Mesenteric fat pad (tissue), 1 donor: ENCODE data around the gene CISD1. TPM values are rescaled to one million over a fixed set of nuclear protein-coding genes. Genes with fewer than 3 reads are reported as not detected.
A peak's percentile ranks its signal among the peaks of the same experiment; 100 is the strongest.
"Not testable (repeated sequence)": the region's sequence is repeated elsewhere in the genome, so short reads cannot be mapped to it uniquely, and the experiment has no call there.

Source experiments
- DNase-seq: peaks from one replicate; pipeline ENCODE4 v3.0.0-alpha.2; 2020; ENCODE audit warnings: low spot score
- long read RNA-seq: library from polyadenylated mRNA; unstranded; transcript quantifications from one replicate; pipeline ENCODE4 v2.0.0, GENCODE V29; 2020
- total RNA-seq: library from RNA; stranded (reverse); fragmentation: NEBNext Ultra II Directional; extraction: Animal tissue kit (Norgen Biotek cat#: 25700); gene quantifications from one replicate; pipeline ENCODE4 v1.2.1, GENCODE V29; 2021
- donor health status: DM: yes; HTN: yes; CAD: no.

The CISD1 gene
- total RNA-seq: 23.2 TPM
- long read RNA-seq, transcript CISD1-201 (3 exons, 2,479 nt): major isoform, 18 of 20 reads
- long read RNA-seq, partial matches to known transcripts: 2 of 20 reads
- long read RNA-seq, other reads (novel, unspliced or antisense): 0 of 20 reads

DNA sequence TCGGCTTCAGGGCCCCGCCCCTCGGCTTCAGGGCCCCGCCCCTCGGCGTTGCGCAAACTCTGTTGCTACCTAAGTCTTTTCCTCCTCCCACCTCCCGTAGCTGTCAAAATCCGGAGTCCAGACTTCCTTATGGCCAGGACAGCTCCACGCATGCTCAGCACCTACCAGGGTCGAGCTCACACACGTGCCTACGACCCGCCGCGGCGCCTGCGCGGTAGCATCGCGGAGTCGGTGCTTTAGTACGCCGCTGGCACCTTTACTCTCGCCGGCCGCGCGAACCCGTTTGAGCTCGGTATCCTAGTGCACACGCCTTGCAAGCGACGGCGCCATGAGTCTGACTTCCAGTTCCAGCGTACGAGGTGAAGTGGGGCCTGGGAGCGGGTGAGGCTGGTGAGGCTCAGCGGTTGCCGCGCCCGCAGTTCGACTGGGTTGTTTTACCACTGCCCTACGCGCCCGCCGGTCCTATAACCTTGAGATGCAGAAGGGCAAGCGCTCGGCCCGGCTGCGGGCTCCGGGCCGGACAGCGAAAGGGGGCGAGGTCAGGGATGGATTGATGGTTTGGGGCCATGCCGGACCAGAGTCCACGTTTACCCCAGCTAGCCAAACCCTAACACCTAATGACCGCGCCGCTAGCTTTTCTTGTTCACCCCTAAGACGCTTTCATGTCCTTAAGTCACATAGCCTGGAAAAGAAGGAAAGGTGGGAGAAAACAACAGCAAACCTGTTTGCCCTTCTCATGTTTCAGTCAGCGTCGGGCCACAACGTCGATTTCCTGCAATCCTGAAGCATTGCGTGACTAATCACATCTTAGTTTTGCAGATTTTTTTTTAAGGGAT lies at the start of gene CISD1:
Gene CISD1, plus strand, starts transcription at position 217 of the 836 bp plus-strand sequence. Its CDS starts 112 bp downstream, at position 329.
- DNase-seq: peak; percentile 98

DNA sequence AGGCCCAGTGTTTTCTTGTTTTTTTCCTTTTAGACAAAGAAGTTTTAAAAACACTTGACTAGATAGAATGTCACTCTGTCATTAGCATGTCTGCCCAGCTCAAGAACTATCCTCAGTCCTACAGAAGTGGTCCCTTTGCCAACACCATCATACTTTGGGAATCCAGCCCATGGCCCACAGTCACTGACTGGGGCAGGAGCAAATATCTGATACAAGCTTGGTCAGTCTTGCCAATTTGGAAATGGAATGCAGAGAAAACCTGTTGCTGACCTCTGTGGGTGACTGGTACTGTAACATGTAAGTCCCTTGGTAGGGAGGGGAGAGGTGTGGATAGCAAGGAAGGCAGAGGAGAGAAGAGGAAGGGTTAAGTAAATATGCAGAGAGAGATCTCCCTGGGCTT lies 49.1 kb upstream of the CISD1 start:
- no peak for DNase-seq

- DNase-seq: no peak
Measured at GRCh38 chr10:58220769-58221451, 48.1 kb upstream of the CISD1 start.

- no peak for DNase-seq
Measured at GRCh38 chr10:58225654-58226053, 43.3 kb upstream of the CISD1 start.

DNA sequence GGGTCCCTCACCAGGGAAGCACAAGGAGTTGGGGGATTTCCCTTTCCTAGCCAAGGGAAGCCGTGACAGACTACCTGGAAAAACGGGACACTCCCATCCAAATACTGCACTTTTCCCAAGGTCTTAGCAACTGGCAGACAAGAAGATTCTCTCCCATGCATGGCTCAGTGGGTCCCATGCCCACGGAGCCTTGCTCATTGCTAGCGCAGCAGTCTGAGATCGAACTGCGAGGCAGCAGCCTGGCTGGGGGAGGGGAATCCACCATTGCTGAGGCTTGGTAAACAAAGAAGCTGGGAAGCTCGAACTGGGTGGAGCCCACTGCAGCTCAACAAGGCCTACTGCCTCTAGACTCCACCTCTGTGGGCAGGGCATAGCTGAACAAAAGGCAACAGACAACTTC lies 39.1 kb upstream of the CISD1 start:
- not testable (repeated sequence) for DNase-seq

- no peak for DNase-seq
Measured at GRCh38 chr10:58237014-58237834, 31.7 kb upstream of the CISD1 start.

DNA sequence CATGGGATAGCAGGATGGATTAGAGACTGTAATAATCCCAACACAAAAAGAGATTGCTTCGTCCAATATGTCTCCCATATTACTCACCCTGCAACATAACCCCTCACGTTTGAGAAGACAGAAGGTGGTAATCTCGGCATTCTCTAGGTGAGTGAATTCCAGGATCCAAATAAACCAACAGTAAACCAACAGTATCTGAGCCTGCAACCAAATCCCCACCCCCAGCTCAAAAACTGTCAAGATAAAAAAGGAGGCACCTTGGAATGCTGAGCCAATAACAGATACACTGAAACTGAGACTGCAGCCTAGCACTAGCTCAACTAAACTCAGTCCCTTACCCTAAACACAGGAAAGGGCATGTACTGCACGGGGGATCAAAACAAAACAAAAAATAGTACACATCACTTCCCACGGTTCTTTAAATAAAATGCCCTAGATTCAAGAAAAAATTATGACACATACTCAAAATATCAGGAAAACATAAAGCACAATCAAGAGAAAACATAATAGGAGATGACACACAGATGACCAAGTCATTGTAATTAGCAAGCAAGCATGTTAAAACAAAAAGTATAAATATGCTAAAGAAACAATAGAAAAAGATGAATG lies 29.3 kb upstream of the CISD1 start:
- no peak for DNase-seq

- no peak for DNase-seq
Measured at GRCh38 chr10:58240531-58240930, 28.4 kb upstream of the CISD1 start.

- DNase-seq: no peak
Measured at GRCh38 chr10:58241346-58241745, 27.6 kb upstream of the CISD1 start.

GRCh38 chr10:58243269-58243668 lies 25.7 kb upstream of the CISD1 start:
- no peak for DNase-seq

DNA sequence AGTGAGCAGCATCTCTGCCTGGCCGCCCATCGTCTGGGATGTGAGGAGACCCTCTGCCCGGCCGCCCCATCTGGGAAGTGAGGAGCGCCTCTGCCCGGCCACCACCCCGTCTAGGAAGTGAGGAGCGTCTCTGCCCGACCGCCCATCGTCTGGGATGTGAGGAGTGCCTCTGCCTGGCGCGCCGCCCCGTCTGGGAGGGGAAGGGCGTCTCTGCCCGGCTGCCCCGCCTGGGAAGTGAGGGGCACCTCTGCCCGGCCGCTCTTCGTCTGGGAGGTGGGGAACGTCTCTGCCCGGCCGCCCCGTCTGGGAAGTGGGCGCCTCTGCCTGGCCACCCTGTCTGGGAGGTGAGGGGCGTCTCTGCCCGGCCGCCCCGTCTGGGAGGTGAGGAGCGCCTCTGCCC lies 25.2 kb upstream of the CISD1 start:
- DNase-seq: not testable (repeated sequence)

DNA sequence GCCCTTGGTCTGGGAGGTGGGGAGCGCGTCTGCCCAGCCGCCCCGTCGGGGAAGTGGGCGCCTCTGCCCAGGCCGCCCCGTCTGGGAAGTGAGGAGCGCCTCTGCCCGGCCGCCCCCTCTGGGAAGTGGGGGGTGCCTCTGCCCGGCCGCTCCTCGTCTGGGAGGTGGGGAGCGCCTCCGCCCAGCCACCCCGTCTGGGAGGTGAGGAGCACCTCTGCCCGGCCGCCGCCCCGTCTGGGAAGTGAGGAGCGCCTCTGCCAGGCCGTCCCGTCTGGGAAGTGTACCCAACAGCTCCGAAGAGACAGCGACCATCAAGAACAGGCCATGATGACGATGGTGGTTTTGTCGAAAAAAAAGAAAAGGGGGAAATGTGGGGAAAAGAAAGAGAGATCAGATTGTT lies 24.7 kb upstream of the CISD1 start:
- not testable (repeated sequence) for DNase-seq

DNA sequence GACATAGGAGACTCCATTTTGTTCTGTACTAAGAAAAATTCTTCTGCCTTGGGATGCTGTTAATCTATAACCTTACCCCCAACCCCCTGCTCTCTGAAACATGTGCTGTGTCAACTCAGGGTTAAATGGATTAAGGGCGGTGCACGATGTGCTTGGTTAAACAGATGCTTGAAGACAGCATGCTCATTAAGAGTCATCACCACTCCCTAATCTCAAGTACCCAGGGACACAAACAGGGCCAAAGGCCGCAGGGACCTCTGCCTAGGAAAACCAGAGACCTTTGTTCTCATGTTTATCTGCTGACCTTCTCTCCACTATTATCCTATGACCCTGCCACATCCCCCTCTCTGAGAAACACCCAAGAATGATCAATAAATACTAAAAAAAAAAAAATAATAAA lies 24.3 kb upstream of the CISD1 start:
- DNase-seq: not testable (repeated sequence)

DNA sequence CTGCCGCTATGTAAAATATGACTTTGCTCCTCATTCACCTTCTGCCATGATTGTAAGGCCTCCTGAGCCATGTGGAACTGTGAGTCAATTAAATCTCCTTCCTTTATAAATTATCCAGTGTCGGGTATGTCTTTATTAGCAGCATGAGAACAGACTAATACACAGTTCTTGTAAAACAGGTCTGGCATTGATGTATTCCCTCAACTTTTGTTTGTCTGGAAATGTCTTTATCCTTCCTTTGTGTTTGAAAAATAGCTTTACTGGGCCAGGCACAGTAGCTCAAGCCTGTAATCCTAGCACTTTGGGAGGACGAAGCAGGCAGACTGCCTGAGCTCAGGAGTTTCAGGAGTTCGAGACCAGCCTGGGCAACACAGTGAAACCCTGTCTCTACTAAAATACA lies 15.8 kb upstream of the CISD1 start:
- no peak for DNase-seq

GRCh38 chr10:58254644-58255043 lies 14.3 kb upstream of the CISD1 start:
- DNase-seq: no peak

GRCh38 chr10:58256013-58256780 lies 12.8 kb upstream of the CISD1 start:
- DNase-seq: not testable (repeated sequence)

DNA sequence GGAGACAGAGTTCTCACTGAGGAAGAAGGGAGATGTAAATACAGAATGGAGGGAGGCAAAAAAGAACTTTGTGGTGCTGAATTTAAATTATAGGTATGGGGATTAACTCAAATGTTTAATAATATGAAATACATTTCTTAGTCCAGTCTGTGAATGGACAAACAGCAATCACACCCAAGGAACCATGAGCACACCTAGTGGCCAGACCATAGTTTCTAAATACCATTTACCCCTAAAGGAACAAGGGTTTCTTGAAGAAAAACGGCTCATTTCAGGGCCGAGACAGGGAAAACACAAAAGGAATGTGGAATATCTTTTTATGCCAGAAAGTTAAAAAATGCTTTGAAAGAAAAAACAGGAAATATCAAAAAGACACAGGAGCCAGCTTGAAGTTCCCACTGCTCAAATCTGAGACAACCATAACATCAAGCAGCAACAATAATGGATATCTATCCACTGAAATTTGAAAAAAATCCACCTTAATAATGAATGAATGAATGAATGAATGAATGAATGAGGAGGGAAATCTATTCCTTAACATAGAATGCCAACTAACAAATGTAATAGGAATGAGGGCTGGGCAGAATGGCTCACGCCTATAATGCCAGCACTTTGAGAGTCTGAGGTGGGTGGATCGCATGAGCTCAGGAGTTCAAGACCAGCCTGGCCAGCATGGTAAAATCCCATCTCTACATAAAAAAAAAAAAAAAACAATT lies 9.8 kb upstream of the CISD1 start:
- no peak for DNase-seq

DNA sequence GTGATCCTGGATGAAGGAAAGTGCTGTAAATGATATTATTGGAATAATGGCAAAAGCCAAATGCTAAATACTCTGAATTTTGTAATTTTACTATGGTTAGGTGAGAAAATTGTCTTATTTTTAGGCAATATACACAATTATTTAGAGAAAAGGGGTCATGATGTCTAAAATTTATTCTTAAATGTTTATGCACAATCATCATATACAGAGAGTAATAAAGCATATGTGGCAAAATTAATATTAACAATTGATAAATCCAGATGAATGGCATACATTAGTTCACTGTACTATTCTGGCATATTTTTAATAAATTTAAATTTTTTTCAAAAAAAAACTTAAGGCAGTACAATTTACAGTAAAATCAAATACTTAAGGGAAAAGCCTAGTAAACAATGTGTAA lies 8.6 kb upstream of the CISD1 start:
- no peak for DNase-seq

- DNase-seq: no peak
Measured at GRCh38 chr10:58262766-58263165, 6.2 kb upstream of the CISD1 start.

DNA sequence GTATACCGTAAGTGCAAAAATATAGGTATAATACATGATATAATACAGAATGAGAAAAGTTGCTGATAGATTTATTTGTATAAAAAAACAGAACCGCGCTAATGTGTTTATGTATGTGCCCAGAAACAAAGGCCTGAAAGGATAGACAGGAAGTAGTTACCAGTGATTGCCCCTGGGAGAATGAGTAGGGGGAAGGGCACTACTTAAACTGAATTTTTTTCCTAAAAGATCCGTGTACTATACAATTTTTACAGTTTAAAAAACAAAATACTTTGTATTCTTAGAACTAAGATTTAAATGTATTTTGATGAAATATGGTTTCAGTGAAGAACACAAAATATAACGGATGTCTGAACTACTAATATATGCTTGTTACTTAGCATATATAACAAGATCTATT lies 4.2 kb upstream of the CISD1 start:
- no peak for DNase-seq
